K562 (cell line): ENCODE results near the gene FAM222A. TPM values are rescaled to one million over a fixed set of nuclear protein-coding genes. Genes with fewer than 3 reads are reported as not detected.

Experiments
- ATAC-seq: fragments of 200-7000 bp; cut with Tn5 transposase; 3 replicates; pipeline ENCODE4 v1.9.1; 2020; ENCODE audit warnings: moderate library complexity
- BruUV-seq: library from RNA; stranded (reverse); fragments of 400-500 nt; replicated peaks from 2 replicates; lab custom pipeline; 2021; lab: Mats Ljungman, UMichigan
- CTCF ChIA-PET: fragments of 300-600 bp; formaldehyde crosslinking; extraction: SDS; loops from one replicate; lab custom pipeline; 2021; ENCODE audit warnings: low intra/inter-chr PET ratio; lab: Yijun Ruan, JAX
- POLR2A ChIA-PET: fragments of 300-600, 350-650 bp; sonication (Branson Sonifier 250); formaldehyde crosslinking; extraction: SDS; loops from one replicate; lab custom pipeline; 2021; ENCODE audit warnings: antibody characterized with exemption, inconsistent platforms; lab: Yijun Ruan, JAX
- DNase-seq, 4 experiments: peaks; one replicate each; pipeline versions ENCODE4 v3.0.0 to v3.0.0-alpha.2; 2011 to 2018; ENCODE audit warnings: low spot score in 3 of 4, mixed read lengths in 3 of 4; ENCODE audit errors: extremely low read depth in 1 of 4
- FAIRE-seq: peaks from 2 replicates; lab custom pipeline; 2011; peaks lifted over from hg19 to GRCh38; lab: Jason Lieb, UNC
- H2AFZ ChIP-seq: 2 replicates; pipeline ENCODE4 v1.6.0; 2011; ENCODE audit warnings: low read depth, low read length, control low read depth, inconsistent platforms
- H3K27ac ChIP-seq: fragments of 200-600 bp; 3 replicates; pipeline ENCODE4 v1.8.0; 2011; ENCODE audit warnings: low read depth, mild to moderate bottlenecking, control low read depth, inconsistent platforms, low read length, moderate library complexity, mixed read lengths; ENCODE audit errors: extremely low read depth
- H3K27me3 ChIP-seq, 2 experiments: fragments of 300-600 bp in 1 of 2; 2 replicates in 1 of 2; 3 replicates in 1 of 2; pipeline versions ENCODE4 v1.6.0 to v1.8.0; 2011; ENCODE audit warnings: inconsistent platforms in 2 of 2, low read length in 2 of 2, mild to moderate bottlenecking in 1 of 2, mixed read lengths in 1 of 2, moderate library complexity in 1 of 2; ENCODE audit not compliant: control insufficient read depth in 2 of 2, insufficient read depth in 2 of 2
- H3K36me3 ChIP-seq: fragments of 300-600 bp; 3 replicates; pipeline ENCODE4 v1.8.0; 2011; ENCODE audit warnings: mild to moderate bottlenecking, low read length, inconsistent platforms; ENCODE audit not compliant: control insufficient read depth, insufficient read depth
- H3K4me1 ChIP-seq, 2 experiments: fragments of 200-600 bp in 1 of 2; replicated peaks in 1 of 2; 2 replicates in 1 of 2; 3 replicates in 1 of 2; pipeline versions ENCODE4 v1.5.1 to v1.8.0; 2011; ENCODE audit warnings: inconsistent platforms in 2 of 2, low read length in 2 of 2, mild to moderate bottlenecking in 1 of 2, mixed read lengths in 1 of 2, moderate library complexity in 1 of 2; ENCODE audit not compliant: control insufficient read depth in 2 of 2, insufficient read depth in 2 of 2
- H3K4me2 ChIP-seq: 2 replicates; pipeline ENCODE4 v1.6.1; 2011; ENCODE audit warnings: low read length, control low read depth, inconsistent platforms, mixed read lengths; ENCODE audit not compliant: insufficient read depth
- H3K4me3 ChIP-seq: fragments of 200-600 bp; sonication (generic), shearing (Covaris generic); 2 replicates; pipeline ENCODE4 v1.5.1; 2016; ENCODE audit warnings: control low read depth, inconsistent platforms
- H3K79me2 ChIP-seq: fragments of 200-600 bp; 3 replicates; pipeline ENCODE4 v1.8.0; 2011; ENCODE audit warnings: low read length, inconsistent platforms; ENCODE audit not compliant: control insufficient read depth, insufficient read depth
- H3K9ac ChIP-seq, 2 experiments: 2 replicates each; pipeline versions ENCODE4 v1.6.0 to v1.6.1; 2011; ENCODE audit warnings: low read depth in 2 of 2, low read length in 2 of 2, control low read depth in 1 of 2, inconsistent platforms in 1 of 2, mild to moderate bottlenecking in 1 of 2, mixed read lengths in 1 of 2; ENCODE audit not compliant: insufficient read depth in 1 of 2
- H3K9me1 ChIP-seq: one replicate; pipeline ENCODE4 v1.6.0; 2011; ENCODE audit warnings: inconsistent platforms, mild to moderate bottlenecking, low read length, moderate library complexity; ENCODE audit not compliant: control insufficient read depth, insufficient read depth
- H3K9me3 ChIP-seq: replicated peaks from 2 replicates; pipeline ENCODE4 v1.5.1; 2011; ENCODE audit warnings: low read depth, low read length, inconsistent platforms; ENCODE audit not compliant: control insufficient read depth, insufficient read depth
- H4K20me1 ChIP-seq: replicated peaks from 2 replicates; pipeline ENCODE4 v1.6.1; 2011; ENCODE audit warnings: low read length, inconsistent platforms, mixed read lengths; ENCODE audit not compliant: control insufficient read depth, insufficient read depth
- ARID3B ChIP-seq: fragments of 250-450 bp; sonication (Bioruptor Pico); IDR thresholded peaks from 2 replicates; pipeline ENCODE4 v1.4.0; 2020; ENCODE audit warnings: borderline replicate concordance
- ATF7 ChIP-seq: fragments of 450-650 bp; IDR thresholded peaks from 2 replicates; pipeline ENCODE4 v1.7.1; 2014; ENCODE audit warnings: mild to moderate bottlenecking, moderate library complexity
- FIP1L1 ChIP-seq: fragments of 200-400 bp; formaldehyde crosslinking; IDR thresholded peaks from 2 replicates; pipeline ENCODE4 v1.6.1; 2018; ENCODE audit warnings: mild to moderate bottlenecking, low read depth, low read length; ENCODE audit not compliant: poor library complexity, severe bottlenecking
- GTF2E2 ChIP-seq: fragments of 200-800 bp; sonication (Bioruptor generic); IDR thresholded peaks from 2 replicates; pipeline ENCODE4 v1.6.1; 2016; ENCODE audit warnings: missing genetic modification characterization, missing compliant biosample characterization
- YY1 ChIP-seq, 3 experiments: IDR thresholded peaks; 2 replicates each; pipeline ENCODE4 v1.6.1; 2011; ENCODE audit warnings: low read length in 2 of 3, mild to moderate bottlenecking in 2 of 3, moderate library complexity in 2 of 3, borderline replicate concordance in 1 of 3, control low read depth in 1 of 3, low read depth in 1 of 3; ENCODE audit not compliant: insufficient read depth in 3 of 3, insufficient replicate concordance in 2 of 3, control insufficient read depth in 1 of 3, insufficient read length in 1 of 3; ENCODE audit errors: extremely low read depth in 1 of 3
- WGBS: fragments of 100-300 bp; shearing (Covaris generic); methylation state at CpG from one replicate; pipeline ENCODE4 v1.1.6; 2016; ENCODE audit warnings: low coverage, mixed read lengths; ENCODE audit not compliant: insufficient coverage; ENCODE audit errors: missing lambda C conversion rate; 5-methylcytosine and 5-hydroxymethylcytosine counted together
- in situ Hi-C: fragments of 300-500 bp; cut with MboI; formaldehyde crosslinking; loops from 4 replicates; pipeline ENCODE4 v1.15.0; 2018; ENCODE audit warnings: inconsistent platforms, mixed read lengths
- intact Hi-C: fragments of 100-400 bp; cut with micrococcal nuclease; formaldehyde crosslinking; loops from 2 replicates; pipeline ENCODE4 v1.14.2; 2022
- polyA plus RNA-seq, 8 experiments: library from polyadenylated mRNA; depleted of rRNA in 4 of 8; stranded (reverse) in 5 of 8; unstranded in 3 of 8; fragments of >200 nt; fragmentation: Nextera tagmentation in 2 of 8; fragmentation: Illumina TruSeq in 1 of 8; extraction: Ambion mirVana in 2 of 8; extraction: Trizol in 1 of 8; gene quantifications; 2 replicates each; pipeline versions ENCODE4 v1.2.1 to v1.2.3, GENCODE V29; 2011 to 2014; ENCODE audit warnings: inconsistent platforms in 1 of 8, missing spikeins in 1 of 8
- total RNA-seq, 7 experiments: library from RNA; depleted of rRNA in 6 of 7; stranded (reverse); fragments of >200 nt in 6 of 7; fragmentation: Illumina TruSeq in 2 of 7; extraction: Trizol in 2 of 7; gene quantifications; 2 replicates each; pipeline versions ENCODE4 v1.2.1 to v1.2.3, GENCODE V29; 2011 to 2021; ENCODE audit warnings: low replicate concordance in 1 of 7

FAM222A gene
- total and polyA plus RNA-seq, 9 of the 15 experiments (the other 6 are each of a cell fraction or from before 2014, with no cell fraction given): 0.03 to 0.36 (median 0.12) TPM; not detected in 1

GRCh38 chr12:109783135-109783964 lies 69.7 kb downstream of the FAM222A start:
- BruUV-seq: no TSS peak
- DNase-seq (no peak), FAIRE-seq (no peak), ATAC-seq (no peak)
- no peak overlapping the region for H3K4me2 ChIP-seq
- ChIA-PET POLR2A (interaction anchor here (0.7 kb wide), 1 partner anchor 322 kb away, joined by 5 read pairs; no protein-coding TSS in a partner anchor), CTCF (no interaction called here)
- peak in 1 of 3 experiments; percentile 26 for TF ChIP-seq YY1 (IDR thresholded peaks at IDR 0.05; ENCODE audit: borderline replicate concordance in 1 of 3, control insufficient read depth in 1 of 3, extremely low read depth in 1 of 3, insufficient read depth in 3 of 3, insufficient read length in 1 of 3, insufficient replicate concordance in 2 of 3, low read depth in 1 of 3, low read length in 2 of 3)
- TF ChIP-seq FIP1L1: no peak
- TF ChIP-seq ARID3B (CRISPR knock-in tag): no peak
- TF ChIP-seq ATF7: no peak
- TF ChIP-seq GTF2E2 (tag): no peak
- in situ Hi-C loops: no loop called here
- 3% methylated on average over 24 of the region's 28 CpGs for WGBS
- no peak overlapping the region for H2AFZ ChIP-seq
- no peak overlapping the region for H3K4me3 ChIP-seq
- H3K4me1 ChIP-seq: peaks cover 0 to 4% of the 10 kb centered on the region in 2 experiments; a peak in 1 of 5 replicates
- H3K79me2 ChIP-seq: no peaks in the 10 kb centered on the region
- intact Hi-C loops: no loop called here
- H3K9ac ChIP-seq: no peak overlapping the region
- no peak overlapping the region for H3K27ac ChIP-seq
- no peaks in the 10 kb centered on the region for H3K9me1 ChIP-seq
- H3K9me3 ChIP-seq: 0 out of 2 replicates have a peak, but pooled peaks cover 3% of the 10 kb centered on the region
- H3K27me3 ChIP-seq: peaks cover 16 to 48% of the 10 kb centered on the region in 2 experiments
- no peaks in the 10 kb centered on the region for H4K20me1 ChIP-seq
- H3K36me3 ChIP-seq: no peaks in the 10 kb centered on the region
